GM21528 (cell line): ENCODE data around the gene KCNRG.
A peak's percentile ranks its signal among the peaks of the same experiment; 100 is the strongest.
"Not testable (repeated sequence)": the region's sequence is repeated elsewhere in the genome, so short reads cannot be mapped to it uniquely, and the experiment has no call there.

Experiments used
- ATAC-seq: cut with Tn5 transposase; IDR thresholded peaks from one replicate; pipeline ENCODE4 v1.9.1; 2021; ENCODE audit warnings: mild to moderate bottlenecking, moderate library complexity; ENCODE audit not compliant: unreplicated experiment, low FRiP score

The KCNRG gene, protein sequence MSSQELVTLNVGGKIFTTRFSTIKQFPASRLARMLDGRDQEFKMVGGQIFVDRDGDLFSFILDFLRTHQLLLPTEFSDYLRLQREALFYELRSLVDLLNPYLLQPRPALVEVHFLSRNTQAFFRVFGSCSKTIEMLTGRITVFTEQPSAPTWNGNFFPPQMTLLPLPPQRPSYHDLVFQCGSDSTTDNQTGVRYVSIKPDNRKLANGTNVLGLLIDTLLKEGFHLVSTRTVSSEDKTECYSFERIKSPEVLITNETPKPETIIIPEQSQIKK

DNA sequence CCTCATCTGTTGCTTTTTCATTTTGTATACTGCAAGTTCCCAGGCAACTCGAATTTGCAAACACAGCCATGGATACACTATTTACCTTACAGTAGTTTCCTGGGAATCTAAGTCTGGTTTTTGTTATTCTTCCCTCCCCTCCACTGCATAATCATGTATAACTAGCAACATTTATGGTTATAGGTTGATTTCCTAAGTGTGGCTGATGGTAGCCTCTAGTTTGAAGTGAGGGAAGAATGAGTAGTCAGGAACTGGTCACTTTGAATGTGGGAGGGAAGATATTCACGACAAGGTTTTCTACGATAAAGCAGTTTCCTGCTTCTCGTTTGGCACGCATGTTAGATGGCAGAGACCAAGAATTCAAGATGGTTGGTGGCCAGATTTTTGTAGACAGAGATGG lies at the start of gene KCNRG:
Gene KCNRG (plus strand): TSS at position 187 of the 400 bp plus-strand sequence. CDS start 50 bp downstream, at position 237.
- no peak for ATAC-seq

DNA sequence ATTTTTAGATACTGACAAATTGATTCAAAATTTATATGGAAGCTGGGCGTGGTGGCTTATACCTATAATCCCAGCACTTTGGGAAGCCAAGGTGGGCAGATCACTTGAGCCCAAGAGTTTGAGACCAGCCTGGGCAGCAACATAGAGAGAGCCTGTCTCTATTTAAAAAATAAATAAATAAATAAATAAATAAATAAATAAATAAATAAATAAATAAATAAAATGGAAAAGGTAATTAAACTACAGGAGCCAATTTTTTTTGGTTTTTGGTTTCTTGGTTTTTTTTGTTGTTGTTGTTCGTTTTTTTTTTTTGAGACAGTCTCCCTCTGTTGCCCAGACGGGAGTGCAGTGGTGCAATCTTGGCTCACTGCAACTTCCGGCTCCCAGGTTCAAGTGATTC lies 47.8 kb upstream of the KCNRG start:
- no peak for ATAC-seq

DNA sequence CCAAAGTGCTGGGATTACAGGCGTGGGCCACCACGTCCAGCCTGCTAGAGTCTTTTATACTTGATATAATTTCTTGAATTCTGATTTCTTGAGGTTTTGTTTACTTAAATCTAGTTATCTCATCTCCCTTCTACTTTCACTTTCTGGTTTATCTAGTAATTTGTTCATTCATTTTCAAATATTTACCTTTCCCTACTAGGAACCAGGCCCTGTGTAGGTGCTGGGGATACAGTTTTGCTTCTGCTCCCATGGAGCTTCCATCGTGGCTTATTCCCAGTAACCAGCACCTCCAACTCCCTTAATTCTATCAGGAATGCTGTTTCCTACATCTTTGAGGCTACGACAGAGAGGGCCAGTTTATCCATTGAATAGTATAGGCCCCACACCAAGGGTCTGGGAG lies 42.5 kb upstream of the KCNRG start:
- ATAC-seq: no peak

DNA sequence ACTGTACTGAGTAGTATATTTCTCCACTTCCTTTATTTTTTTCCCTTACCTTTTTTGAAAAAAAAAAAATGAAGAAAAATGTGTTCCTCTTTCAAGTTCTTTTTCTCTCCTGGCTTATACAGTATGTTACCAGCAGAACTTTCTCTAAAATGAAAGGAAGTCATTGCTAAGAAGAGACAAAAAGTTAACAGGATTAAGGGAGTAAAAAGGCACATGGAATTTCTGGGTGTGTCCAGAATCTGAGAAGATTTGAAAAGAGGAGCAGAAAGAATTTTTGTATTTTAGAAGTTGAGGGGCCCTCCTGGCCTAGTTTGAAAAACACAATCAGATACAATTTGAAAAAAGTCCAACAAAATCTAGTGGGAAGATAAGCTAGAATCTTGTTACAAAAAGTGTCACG lies 39.4 kb upstream of the KCNRG start:
- ATAC-seq: no peak

DNA sequence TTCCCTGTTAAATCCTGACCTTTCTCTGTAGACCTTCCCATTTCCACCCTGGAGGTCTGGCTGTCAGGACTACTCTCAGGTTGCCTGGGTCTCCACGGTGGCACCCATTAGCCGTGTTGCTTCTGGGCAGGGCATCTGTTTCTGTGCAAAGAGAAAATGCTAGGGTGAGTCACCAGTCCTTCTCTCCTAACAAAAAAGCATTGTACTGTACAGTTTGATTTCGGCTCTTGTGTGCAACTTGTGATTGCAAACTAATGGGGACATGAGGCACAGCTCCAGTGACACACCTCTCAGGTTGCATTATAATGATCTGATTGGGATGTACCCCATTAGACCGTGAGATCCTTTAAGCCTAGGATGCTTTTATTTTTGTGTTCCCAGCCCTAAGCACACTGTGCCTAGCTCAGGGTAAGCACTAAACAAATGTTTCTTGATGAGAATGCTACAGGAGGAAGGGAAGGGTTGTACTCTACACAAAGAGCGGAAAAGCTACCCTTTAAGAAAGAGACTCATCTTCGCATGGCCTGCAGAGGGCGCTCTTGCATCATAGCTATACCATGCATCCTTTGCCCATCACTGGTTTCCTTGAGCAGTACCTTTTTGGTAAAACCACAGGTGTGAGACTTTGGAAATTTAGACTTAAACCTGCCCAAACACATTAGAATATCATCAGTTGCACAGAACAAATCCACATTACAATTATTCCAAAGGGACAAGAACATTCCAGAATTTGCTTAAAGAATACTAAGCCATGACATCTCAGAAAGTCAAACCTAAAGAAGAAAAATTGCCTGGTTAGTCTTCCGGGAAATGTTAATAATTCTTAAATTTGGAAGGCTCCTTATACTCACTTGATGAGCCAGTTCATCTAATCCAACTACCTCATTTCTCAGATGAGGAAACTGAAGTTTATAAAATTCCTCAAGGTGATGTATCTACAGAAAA lies 38.7 kb upstream of the KCNRG start:
- ATAC-seq: no peak

DNA sequence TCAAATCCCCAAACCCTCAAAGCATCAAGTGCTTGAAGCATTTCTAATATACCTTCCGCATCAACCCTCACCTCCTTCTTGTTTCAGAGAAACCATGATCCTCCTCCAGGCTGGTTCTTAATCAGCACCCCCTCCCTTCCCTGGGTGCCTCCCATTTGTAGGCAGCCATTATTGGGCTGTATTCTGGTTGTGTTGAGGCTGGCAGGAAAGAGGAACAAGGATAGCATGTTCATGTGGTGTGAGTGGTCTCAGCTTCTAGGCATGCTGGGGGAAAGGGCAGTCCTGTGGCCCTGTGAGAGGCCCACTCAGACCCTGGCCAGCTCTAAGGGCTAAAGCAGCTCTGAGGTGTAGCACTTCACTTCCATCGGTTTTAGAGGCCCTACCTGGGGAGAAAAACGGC lies 37.3 kb upstream of the KCNRG start:
- ATAC-seq: no peak

DNA sequence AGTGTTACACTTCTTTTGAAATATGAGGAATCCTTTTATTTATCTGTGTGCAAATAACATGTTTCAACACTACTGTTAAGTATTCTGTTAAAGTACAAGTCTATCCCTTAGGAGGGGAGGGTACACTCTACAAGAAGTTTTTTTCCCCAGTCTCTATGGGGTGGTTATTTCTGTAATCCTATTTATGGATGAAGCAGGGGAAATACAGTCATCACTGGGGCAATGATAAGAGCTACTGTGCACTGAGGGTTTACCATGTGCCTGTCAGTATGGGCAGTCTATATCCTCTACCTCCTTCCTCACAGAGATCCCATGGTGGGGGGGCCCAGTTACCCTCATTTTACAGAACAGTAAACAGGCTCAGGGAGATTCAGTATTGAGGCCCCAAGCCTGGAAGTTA lies 35.0 kb upstream of the KCNRG start:
- no peak for ATAC-seq

DNA sequence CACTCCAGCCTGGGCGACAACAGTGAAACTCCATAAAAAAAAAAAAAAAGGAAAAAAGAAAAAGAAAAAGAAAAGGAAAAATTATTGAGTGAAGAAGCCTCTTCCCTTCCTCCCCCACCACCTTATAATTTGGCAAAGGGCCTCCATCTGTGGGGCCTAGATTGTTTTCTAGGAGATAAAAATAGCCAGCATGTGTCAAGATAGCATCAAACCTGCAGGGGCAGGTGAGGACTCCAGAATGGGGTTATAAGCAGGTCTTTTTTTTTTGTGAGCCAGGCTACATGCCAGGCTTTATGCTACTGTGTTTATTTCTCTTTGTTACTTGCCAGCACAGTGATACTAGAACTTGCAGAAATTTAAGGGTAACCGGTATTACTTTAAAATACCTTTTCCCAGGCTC lies 30.1 kb upstream of the KCNRG start:
- ATAC-seq: no peak

DNA sequence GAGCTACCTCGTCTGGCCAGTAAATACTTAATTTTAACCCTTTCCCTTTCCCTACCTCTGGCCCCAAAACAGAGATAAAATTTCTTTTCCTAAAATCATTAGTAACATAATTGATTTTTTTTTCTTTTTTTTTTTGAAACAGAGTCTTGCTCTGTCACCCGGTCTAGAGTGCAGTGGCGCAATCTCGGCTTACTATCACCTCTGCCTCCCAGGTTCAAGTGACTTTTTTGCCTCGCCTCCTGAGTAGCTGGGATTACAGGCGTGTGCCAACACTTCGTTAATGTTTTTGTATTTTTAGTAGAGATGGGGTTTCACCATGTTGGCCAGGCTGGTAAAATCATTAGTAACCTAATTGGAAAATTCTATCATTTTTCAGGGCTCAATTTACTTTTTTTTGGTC lies 28.8 kb upstream of the KCNRG start:
- ATAC-seq: no peak

DNA sequence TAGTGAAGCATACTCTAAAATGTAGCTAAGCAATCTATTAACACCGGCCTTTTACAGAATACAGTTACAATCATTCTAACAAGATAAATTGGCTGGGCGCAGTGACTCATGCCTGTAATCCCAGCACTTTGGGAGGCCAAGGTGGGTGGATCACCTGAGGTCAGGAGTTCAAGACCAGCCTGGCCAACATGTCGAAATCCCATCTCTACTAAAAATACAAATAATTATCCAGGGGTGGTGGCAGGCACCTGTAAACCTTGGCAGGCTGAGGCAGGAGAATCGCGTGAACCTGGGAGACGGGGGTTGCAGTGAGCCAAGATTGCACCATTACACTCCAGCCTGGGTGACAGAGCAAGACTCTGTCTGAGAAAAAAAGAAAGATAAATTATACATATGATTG lies 24.6 kb upstream of the KCNRG start:
- ATAC-seq: not testable (repeated sequence)

DNA sequence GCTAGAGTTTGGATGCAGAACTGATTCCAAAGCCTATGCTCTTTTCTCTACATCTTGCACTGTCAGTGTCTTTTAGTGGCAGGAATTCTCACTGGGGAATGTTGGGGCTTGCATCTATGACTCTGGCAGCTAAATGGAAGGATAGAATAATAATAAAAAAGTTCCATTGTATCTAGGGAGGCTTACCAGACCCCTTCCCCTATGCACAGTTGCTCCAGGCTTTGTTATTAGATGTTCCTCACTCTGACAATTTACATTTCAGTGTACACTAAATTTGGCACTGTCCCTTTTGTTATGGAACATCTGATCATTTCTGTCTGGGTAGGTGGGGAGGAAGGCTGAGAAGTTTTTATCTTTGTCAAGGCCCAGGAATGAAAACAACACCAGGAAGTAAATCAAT lies 22.1 kb upstream of the KCNRG start:
- ATAC-seq: no peak

DNA sequence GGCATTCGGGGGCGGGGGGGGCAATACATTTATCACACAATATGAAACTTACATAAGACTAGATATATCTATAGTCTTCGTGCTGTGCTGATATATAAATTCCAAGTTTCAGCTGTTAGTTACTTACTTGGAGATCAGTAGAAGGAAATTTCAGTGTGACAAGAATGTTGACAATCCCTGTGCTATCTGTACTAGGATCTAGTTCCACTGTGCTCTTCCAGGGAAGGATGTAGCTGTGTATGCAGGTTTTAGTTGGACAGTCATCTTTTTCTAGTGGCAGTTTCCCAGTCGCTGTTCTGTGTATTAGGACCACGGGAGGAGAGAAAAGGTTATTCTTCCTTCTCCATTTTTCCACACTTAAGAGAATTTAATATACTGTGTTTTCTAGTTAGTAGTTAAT lies 21.6 kb upstream of the KCNRG start:
- ATAC-seq: no peak

DNA sequence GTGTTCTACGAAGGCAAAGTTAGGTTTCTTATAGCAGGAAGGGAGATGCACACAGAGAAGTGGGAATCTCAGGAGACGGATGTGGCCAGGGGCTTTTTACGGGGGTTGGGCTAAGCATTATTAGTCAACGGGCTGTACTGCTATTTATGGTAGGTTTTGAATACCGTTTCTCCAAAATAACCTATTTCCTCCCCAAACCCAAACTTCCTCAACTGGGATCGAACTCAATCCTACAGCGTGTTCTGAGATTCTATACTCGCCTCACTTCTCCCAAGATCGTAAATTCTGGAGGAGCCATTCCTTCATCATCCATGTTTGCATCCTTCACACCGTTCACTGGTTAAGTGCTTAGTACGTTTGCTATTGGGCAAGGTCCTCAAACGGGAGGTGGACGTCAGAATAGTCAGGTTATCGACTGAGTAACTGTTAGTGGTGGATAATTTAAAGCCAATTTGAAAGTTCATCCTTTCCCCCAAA lies 19.6 kb upstream of the KCNRG start:
- ATAC-seq: no peak

DNA sequence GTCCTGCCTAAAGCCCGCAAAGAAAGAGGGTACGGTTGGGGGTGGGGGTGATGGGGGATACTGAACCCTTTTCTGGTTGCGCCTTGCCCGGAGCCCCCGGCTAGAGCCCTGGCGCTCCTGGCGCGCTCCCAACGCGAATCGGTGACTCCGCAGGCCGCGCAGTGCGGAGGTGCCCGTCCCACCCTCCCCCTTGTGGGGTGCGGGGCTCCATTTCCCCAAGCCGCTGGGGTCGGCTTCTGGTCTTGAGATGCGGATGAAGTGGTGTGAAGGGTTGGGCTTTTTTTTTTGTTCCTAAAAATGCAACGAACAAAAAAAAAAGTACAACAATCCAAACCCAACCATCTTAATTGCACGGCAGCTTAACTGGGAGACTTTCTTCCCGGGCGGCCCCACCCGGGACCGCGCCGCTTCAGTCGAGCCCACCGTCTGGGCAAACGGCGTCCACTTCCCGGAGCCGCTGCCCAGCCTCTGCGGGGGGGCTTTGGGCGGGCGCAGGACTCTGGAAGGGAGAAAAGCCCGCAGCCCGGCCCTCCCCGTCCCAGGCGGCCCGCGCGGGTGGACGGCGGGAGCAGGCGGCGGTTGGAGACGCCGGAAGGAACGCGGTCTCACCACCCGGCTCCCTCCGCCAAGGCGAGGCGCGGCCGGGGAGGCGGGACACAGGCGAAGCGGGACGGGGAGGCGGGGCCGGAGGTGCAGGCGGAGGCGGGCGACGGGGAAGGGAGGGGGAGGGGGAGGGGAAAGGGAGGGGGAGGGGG lies 18.9 kb upstream of the KCNRG start:
- ATAC-seq: peak; percentile 47

DNA sequence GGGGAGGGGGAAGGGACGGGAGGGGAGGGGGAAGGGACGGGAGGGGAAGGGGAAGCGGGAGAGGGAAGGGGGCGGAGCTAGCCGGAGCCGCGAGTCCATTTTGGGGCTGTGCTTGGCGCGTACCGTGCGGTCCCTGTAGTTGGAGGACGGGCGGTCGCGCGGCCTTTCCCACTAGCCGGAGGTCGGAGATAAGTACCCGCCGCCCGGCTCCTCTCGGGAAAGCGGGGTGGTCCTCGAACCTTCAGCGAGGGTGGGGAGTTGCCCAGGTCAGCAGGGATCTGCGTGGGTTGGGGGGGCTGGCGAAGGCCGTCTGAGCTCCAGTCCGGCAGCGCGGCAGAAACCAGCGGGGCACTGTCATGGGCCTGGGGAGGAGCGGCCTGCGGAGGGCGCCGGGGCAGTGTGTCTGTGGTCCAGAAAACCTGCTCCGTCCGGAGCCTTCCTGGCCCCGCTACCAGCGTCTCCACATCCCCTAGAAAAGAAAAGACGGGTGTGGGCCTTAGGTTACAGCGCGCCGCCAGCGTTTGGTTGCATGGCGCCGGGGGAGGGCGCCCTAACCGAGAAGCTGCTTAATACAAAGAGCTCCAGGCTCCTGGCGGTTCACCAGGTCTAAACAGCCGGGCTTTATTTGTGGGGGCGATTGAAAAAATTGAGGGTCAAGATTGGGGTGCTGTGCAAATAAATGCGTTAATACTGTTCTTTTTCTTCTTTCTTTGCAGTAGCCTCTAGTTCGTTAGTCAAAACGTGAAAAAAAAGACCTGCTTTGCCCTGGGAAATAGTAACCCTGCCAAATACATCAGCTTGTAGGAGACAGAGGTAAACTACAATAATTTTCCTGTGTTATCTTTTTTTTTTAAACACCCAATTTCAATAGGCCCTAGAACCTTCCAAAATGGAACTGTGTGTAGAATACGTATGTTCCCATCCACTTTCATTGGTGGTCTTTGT lies 18.0 kb upstream of the KCNRG start, which contains the start of gene TRIM13:
Gene TRIM13 (plus strand): TSS at position 92 of the 945 bp plus-strand sequence. CDS start 14,899 bp downstream, outside the sequence.
- peak; percentile 82 for ATAC-seq

DNA sequence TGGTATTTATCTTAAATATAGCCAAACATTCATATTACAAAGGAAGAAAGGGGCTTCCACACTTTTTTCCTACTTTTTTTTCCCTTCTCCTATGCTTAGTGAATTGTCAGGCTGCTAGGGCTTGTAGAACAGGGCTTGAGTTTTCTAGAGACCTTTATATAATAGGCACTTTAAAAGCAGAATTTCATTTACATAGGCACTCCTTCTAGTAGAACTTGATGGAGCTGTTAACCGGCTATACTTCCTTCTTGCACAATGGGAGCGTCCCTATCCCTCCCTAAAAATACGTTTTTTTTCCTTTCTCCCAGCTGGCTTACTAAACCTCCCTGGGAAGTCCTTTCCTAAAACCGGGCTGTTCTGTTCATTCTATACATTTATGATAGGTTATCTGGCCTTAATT lies 17.3 kb upstream of the KCNRG start:
- ATAC-seq: no peak

DNA sequence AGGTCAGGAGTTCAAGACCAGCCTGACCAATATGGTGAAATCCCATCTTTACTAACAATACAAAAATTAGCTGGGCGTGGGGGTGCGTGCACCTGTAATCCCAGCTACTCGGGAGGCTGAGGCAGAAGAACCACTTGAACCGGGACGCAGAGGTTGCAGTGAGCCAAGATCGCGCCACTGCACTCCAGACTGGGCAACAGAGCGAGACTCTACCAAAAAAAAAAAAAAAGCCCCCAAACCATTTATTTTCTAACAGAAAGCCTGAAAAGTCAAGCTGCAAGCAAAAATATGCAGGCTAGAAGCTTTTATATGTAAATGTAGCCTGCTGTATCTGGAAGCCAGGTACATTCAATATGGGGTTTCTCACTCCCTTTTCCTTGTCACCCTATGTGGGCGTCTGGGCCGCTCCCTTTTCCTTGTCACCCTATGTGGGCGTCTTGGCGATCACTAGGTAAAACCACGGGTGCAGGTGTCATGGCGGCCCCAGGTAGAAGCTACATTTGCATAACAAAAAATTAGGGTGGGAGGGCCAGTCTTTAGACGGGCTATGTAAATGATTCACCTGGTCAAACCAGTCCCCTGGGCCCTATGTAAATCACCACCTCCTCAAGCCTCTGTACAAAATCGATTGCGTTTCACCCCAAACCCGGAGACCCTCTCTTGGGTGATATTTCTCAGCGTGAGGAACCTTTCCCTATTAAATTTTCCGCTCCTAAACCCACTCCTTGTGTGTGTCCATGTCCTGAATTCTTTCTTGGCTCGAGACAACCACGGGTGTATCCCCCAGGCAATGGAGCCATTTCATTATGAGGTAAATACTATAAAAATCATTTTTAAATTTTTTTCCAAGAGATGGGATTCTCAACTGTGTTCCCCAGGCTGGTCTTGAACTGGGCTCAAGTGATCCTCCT lies 16.3 kb upstream of the KCNRG start:
- ATAC-seq: no peak

DNA sequence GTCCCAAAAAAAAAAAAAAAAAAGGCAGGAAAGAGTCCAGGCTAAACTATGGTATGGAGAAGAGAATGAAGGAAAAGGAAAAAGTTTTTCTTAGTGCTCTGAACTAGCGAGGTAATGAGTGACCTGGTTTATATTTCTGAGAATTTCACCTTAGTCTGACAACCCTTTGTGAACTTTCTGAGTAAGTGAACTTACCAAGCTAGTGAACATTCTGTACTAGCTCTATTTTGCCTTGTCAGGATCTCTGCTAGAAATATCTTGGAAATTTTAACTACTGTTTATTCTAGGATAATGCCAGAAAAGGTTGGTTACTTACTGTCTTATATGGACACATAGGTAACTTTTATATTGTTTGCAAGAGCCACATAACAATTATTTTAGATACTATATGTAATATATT lies 14.0 kb upstream of the KCNRG start:
- ATAC-seq: no peak
